ENCODE data around the gene KIF3C.
"Not testable (repeated sequence)": the region's sequence is repeated elsewhere in the genome, so short reads cannot be mapped to it uniquely, and the experiment has no call there.

Gene KIF3C

GRCh38 chr2:25982273-25982967, at the start of gene KIF3C:
KIF3C (minus strand) TSS chr2:25982497; CDS start chr2:25981917, 580 bp downstream.
- DNase-seq (ENCODE audit: low read depth in 3 of 3, low spot score in 1 of 3): peak; percentile 31 to 59 (median 43)

- DNase-seq (ENCODE audit: low read depth in 3 of 3, low spot score in 1 of 3): not testable (repeated sequence)
Measured at GRCh38 chr2:26028083-26028482, 45.8 kb upstream of the KIF3C start.

GRCh38 chr2:26025509-26025908, 43.2 kb upstream of the KIF3C start:
- DNase-seq (ENCODE audit: low read depth in 3 of 3, low spot score in 1 of 3): no peak

- no peak for DNase-seq (ENCODE audit: low read depth in 3 of 3, low spot score in 1 of 3)
Measured at GRCh38 chr2:26024260-26024659, 42.0 kb upstream of the KIF3C start.

GRCh38 chr2:26020231-26020640, 37.9 kb upstream of the KIF3C start:
- DNase-seq (ENCODE audit: low read depth in 3 of 3, low spot score in 1 of 3): no peak

GRCh38 chr2:26018184-26019055, 36.1 kb upstream of the KIF3C start:
- DNase-seq (ENCODE audit: low read depth in 3 of 3, low spot score in 1 of 3): no peak

- no peak for DNase-seq (ENCODE audit: low read depth in 3 of 3, low spot score in 1 of 3)
Measured at GRCh38 chr2:26017464-26018183, 35.3 kb upstream of the KIF3C start.

- DNase-seq (ENCODE audit: low read depth in 3 of 3, low spot score in 1 of 3): not testable (repeated sequence)
Measured at GRCh38 chr2:26016706-26017045, 34.4 kb upstream of the KIF3C start.

GRCh38 chr2:26016012-26016705, 33.9 kb upstream of the KIF3C start:
- DNase-seq (ENCODE audit: low read depth in 3 of 3, low spot score in 1 of 3): no peak

DNA sequence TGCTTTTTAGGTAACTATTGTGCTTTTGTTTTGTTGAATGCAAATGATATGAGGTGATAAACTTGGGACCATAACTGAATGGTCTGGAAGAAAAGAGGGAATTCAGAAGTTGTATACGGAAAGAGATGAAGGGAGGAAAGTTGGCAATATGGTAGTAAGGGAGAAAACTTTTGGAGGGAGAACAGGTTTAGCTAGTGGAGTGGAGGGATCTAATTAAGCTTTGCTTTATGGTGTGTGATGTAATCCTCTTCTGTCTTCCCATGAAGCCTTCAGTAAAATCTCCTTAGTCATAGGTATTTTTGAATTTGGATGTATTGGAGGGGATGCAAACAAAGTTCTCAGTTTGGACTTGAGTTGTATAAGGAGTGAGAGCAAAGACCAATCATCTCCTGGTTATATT, 31.4 kb upstream of the KIF3C start:
- no peak for DNase-seq (ENCODE audit: low read depth in 3 of 3, low spot score in 1 of 3)

GRCh38 chr2:26011990-26012856, 29.9 kb upstream of the KIF3C start:
- DNase-seq (ENCODE audit: low read depth in 3 of 3, low spot score in 1 of 3): no peak

DNA sequence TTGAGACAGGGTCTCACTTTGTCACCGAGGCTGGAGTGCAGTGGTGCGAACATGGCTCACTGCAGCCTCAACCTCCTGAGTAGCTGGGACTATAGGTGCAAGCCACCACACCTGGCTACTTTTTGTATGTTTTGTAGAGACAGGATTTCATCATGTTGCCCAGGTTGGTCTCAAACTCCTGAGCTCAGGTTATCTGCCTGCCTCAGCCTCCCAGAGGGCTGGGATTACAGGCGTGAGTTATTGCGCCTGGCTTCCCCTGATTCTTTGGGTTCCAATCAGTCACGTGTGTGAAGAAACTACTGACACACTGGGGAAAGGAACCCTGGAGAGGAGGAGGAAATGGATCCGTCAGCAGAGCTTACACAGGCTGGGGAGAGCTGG, 29.3 kb upstream of the KIF3C start:
- no peak for DNase-seq (ENCODE audit: low read depth in 3 of 3, low spot score in 1 of 3)

GRCh38 chr2:26010943-26011342, 28.6 kb upstream of the KIF3C start:
- no peak for DNase-seq (ENCODE audit: low read depth in 3 of 3, low spot score in 1 of 3)

GRCh38 chr2:26009567-26009963, 27.3 kb upstream of the KIF3C start:
- DNase-seq (ENCODE audit: low read depth in 3 of 3, low spot score in 1 of 3): no peak

- DNase-seq (ENCODE audit: low read depth in 3 of 3, low spot score in 1 of 3): no peak
Measured at GRCh38 chr2:26008851-26009566, 26.7 kb upstream of the KIF3C start.

DNA sequence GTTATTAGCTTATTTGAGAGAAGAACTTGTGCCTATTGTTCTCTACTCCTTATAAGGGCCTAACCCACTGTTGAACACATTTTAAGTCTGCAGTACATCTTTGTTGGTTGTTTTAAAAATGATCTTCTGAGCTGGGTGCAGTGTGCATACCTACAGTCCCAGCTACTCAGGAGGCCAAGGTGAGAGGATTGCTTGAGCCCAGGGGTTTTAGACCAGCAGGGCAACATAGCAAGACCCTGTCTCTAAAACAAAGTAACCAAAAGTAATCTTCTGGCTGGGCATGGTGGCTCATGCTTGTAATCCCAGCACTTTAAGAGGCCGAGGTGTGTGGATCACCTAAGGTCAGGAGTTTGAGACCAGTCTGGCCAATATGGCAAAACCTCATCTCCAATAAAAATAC, 25.8 kb upstream of the KIF3C start:
- DNase-seq (ENCODE audit: low read depth in 3 of 3, low spot score in 1 of 3): no peak

- DNase-seq (ENCODE audit: low read depth in 3 of 3, low spot score in 1 of 3): no peak
Measured at GRCh38 chr2:26002632-26003310, 20.5 kb upstream of the KIF3C start.

DNA sequence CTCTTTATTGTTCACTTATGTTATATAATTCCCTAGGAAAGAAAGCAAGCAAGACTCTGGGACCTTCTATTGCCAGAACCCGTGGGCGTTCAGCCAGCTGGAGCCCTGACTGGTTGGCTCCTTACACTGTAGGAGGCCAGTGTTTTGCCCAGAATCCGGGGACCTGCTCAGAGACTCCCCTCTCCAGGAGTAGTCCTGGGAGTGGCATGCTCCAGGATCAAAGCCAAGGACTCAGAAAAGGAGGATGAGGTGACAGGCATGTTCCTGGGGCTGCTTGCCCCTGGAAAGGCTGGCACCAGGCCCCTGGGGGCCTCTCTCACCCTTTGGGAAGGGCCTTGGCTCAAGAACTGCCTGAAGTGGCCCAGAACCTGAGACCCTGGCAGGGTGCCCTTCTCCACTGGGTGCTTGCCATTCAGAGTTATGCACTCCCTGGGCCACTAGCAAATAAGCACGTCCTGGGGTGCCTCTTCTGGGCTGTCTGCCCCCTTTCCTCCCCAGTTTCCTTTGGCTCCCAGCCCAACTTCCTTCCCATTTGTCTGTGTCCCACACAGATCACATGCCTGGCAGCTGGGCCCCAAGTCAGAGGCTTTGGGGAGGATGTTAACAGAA, 19.6 kb upstream of the KIF3C start:
- no peak for DNase-seq (ENCODE audit: low read depth in 3 of 3, low spot score in 1 of 3)
